Fibroblast of mammary gland (primary cell): Measurements from ENCODE around the gene ANKRD63.

Source experiments
- DNase-seq: peaks from one replicate; pipeline ENCODE4 v3.0.0-alpha.2; 2010; ENCODE audit warnings: low read depth
- H3K4me3 ChIP-seq: 2 replicates; pipeline ENCODE4 v1.5.1; 2011; ENCODE audit warnings: low read depth, mild to moderate bottlenecking, low read length, moderate library complexity; ENCODE audit not compliant: control insufficient read depth
- CTCF ChIP-seq: conservative IDR thresholded peaks from 2 replicates; pipeline ENCODE4 v1.5.1; 2011; ENCODE audit warnings: low read depth, low read length, inconsistent platforms; ENCODE audit not compliant: control insufficient read depth, insufficient read depth

ANKRD63 gene

GRCh38 chr15:40245666-40246450 lies 37.0 kb downstream of the ANKRD63 start:
- no peak overlapping the region for H3K4me3 ChIP-seq
- DNase-seq = no peak
- no peak for TF ChIP-seq CTCF

- TF ChIP-seq CTCF = no peak
- H3K4me3 ChIP-seq = no peak overlapping the region
- DNase-seq = no peak
Observed at GRCh38 chr15:40244961-40245523, 37.8 kb downstream of the ANKRD63 start.

- DNase-seq = no peak
- H3K4me3 ChIP-seq = no peak overlapping the region
- TF ChIP-seq CTCF = no peak
Observed at GRCh38 chr15:40243126-40243810, 39.6 kb downstream of the ANKRD63 start.

GRCh38 chr15:40242601-40243000 lies 40.3 kb downstream of the ANKRD63 start:
- DNase-seq = no peak
- no peak for TF ChIP-seq CTCF
- H3K4me3 ChIP-seq = no peak overlapping the region

- H3K4me3 ChIP-seq = no peak overlapping the region
- no peak for DNase-seq
- no peak for TF ChIP-seq CTCF
Observed at GRCh38 chr15:40242213-40242599, 40.7 kb downstream of the ANKRD63 start.

- H3K4me3 ChIP-seq = no peak overlapping the region
- no peak for DNase-seq
- TF ChIP-seq CTCF = no peak
Observed at GRCh38 chr15:40241269-40242212, 41.3 kb downstream of the ANKRD63 start.
